ACC112 (cell line): ENCODE measurements around the gene GLS.

Experiments
- H2AFZ ChIP-seq: fragments of 200-600 bp; sonication (generic); one replicate; pipeline ENCODE4 v1.6.0; 2017; ENCODE audit warnings: antibody characterized with exemption, low read length; ENCODE audit not compliant: unreplicated experiment
- H3K27ac ChIP-seq: fragments of 200-600 bp; sonication (generic); 2 replicates; pipeline ENCODE4 v1.5.1; 2014; ENCODE audit warnings: low read depth, mild to moderate bottlenecking, antibody characterized with exemption, low read length, moderate library complexity
- H3K27me3 ChIP-seq: fragments of 200-600 bp; sonication (generic); 2 replicates; pipeline ENCODE4 v1.6.1; 2014; ENCODE audit warnings: mild to moderate bottlenecking, antibody characterized with exemption, low read length, moderate library complexity, mixed read lengths; ENCODE audit not compliant: insufficient read depth
- H3K36me3 ChIP-seq: fragments of 200-600 bp; sonication (generic); 2 replicates; pipeline ENCODE4 v1.6.1; 2016; ENCODE audit warnings: mild to moderate bottlenecking, antibody characterized with exemption, low read length, moderate library complexity, mixed read lengths; ENCODE audit not compliant: insufficient read depth
- H3K4me1 ChIP-seq: fragments of 200-600 bp; sonication (generic); one replicate; pipeline ENCODE4 v1.6.1; 2016; ENCODE audit warnings: low read length, mixed read lengths; ENCODE audit not compliant: insufficient read depth, unreplicated experiment, control insufficient read depth
- H3K4me3 ChIP-seq: fragments of 200-600 bp; sonication (generic); 2 replicates; pipeline ENCODE4 v1.5.1; 2014; ENCODE audit warnings: mild to moderate bottlenecking, low read depth, low read length
- H3K79me2 ChIP-seq: fragments of 200-600 bp; sonication (generic); one replicate; pipeline ENCODE4 v1.6.0; 2016; ENCODE audit warnings: low read length; ENCODE audit not compliant: control insufficient read depth, unreplicated experiment, insufficient read depth

The GLS gene

DNA sequence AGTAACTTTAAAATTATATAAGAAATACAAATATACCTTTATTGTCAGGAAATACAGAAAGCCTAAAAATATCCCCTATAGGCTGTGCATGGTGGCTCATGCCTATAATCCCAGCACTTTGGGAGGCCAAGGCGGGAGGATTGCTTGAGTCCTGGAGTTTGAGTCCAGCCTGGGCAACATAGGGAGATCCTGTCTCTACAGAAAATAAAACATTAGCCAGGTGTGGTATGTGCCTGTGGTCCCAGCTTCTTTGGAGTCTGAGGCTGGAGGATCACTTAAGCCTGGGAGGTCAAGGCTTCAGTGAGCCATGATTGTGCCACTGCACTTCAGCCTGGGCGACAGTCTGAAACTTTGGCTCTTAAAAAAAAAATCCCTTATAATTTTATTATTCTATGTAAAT is 29.1 kb downstream of the GLS start:
- H2AFZ ChIP-seq, result no peak overlapping the region
- H3K4me1 ChIP-seq, result peaks cover 32% of the 10 kb centered on the region
- no peaks in the 10 kb centered on the region for H3K27me3 ChIP-seq
- no peak overlapping the region for H3K4me3 ChIP-seq
- no peaks in the 10 kb centered on the region for H3K79me2 ChIP-seq
- peaks cover 16% of the 10 kb centered on the region; the same call in 1 of the 2 replicates for H3K36me3 ChIP-seq
- H3K27ac ChIP-seq, result peak overlapping the region; percentile 48; the same call in 1 of the 2 replicates

DNA sequence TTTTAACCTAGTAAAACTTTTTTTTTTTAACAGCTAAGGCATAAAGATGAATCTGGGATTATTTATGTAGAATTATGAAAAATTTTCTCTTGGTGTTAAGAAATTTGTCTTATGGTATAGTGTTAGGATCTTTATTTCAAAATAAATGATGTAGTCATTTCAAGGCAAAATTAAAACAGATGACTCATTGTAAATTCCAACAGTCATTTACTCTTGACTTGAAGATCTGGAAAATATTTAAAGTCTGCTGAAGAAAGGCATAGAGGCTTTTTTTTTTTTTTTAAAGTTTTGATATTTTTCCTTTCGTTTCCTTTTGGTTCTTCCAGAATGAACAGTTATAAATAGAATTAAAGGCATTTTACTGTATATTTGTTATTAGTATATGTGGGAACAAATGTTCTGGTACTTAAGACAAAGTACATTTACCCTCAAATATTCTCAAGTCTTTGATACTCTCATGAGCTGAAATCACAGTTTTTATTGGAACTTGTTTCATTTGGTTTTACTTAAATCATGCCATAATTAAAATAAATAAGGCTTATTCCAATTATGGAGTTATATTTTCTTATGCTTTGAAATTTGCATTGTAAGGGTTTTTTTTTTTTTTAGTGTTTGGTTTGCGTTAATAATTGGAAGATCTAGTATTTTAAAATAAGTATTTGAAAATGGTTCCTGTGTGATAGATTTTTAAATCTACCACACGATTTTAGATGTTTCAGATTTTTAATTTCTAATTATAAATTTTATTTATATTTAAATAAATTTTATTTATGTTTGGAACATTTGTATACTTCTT is 29.9 kb downstream of the GLS start:
- Histone ChIP-seq H3K27me3 (no peaks in the 10 kb centered on the region), H3K27ac (peak overlapping the region; percentile 48), H2AFZ (no peak overlapping the region), H3K79me2 (no peaks in the 10 kb centered on the region), H3K4me3 (peak overlapping the region; percentile 46), H3K36me3 (peaks cover 13% of the 10 kb centered on the region; the same call in 1 of the 2 replicates), H3K4me1 (peaks cover 26% of the 10 kb centered on the region)

DNA sequence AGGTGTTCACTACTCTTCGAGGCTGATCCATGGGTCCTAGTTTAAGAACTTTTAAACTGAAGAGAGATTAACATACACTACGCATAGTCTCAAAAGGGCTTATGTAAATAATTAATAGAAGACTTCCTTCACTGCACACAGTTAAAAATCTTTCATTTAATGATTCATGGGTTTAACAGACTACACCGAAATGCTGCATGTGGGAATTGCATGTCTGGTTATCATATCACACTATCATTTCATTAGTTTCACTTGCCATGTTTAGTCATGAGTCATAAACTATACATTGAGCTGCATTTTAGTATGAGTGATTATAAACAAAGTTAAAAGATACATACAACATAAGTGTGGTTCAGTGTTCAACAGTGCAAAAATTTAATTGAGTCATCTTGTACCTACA is 31.2 kb downstream of the GLS start:
- no peaks in the 10 kb centered on the region for H3K27me3 ChIP-seq
- H3K79me2 ChIP-seq, result no peaks in the 10 kb centered on the region
- H3K27ac ChIP-seq, result peak overlapping the region; percentile 10
- peaks cover 19% of the 10 kb centered on the region for H3K36me3 ChIP-seq
- H2AFZ ChIP-seq, result no peak overlapping the region
- H3K4me1 ChIP-seq, result peaks cover 26% of the 10 kb centered on the region
- H3K4me3 ChIP-seq, result no peak overlapping the region; the same call in 1 of the 2 replicates

DNA sequence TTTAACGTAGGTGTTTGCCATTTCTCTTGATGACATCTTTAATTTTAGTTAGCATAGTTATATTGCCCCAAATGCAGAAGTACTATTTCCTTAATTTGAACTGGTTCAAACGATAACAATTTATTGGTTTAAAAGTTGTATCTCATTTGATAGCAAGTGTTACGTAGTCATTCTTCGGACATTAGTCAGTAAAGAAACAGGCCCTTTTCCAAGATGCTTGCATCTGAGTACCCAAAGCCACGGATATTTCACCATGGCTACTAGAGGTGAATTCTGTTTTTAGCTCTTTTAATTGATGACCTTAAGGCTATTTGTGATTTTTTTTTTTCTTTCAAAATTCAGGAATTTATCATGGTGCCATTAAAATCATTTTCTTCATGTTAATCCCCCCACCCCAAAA is 32.1 kb downstream of the GLS start:
- Histone ChIP-seq H3K36me3 (peaks cover 28% of the 10 kb centered on the region), H3K27me3 (no peaks in the 10 kb centered on the region), H2AFZ (no peak overlapping the region), H3K27ac (no peak overlapping the region), H3K4me3 (no peak overlapping the region), H3K79me2 (no peaks in the 10 kb centered on the region), H3K4me1 (peaks cover 26% of the 10 kb centered on the region)

DNA sequence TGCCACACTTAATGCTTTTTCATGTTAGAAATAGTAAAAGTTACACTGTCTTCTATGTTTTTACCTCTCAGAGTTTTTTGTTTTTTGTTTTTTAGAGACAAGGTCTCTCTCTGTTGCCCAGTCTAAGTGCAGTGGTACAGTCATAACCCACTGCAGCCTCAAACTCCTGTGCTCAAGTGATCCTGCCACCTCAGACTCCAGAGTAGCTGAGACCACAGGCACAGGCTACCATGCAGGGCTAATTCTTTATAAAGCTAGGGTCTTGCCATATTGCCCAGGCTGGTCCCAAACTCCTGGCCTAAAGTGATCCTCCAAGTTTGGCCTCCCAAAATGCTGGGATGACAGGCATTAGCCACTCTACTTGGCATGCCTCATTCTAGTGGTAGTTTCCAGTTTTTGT is 33.1 kb downstream of the GLS start:
- no peak overlapping the region for H3K27ac ChIP-seq
- no peak overlapping the region for H3K4me3 ChIP-seq
- no peaks in the 10 kb centered on the region for H3K27me3 ChIP-seq
- peaks cover 38% of the 10 kb centered on the region for H3K36me3 ChIP-seq
- no peak overlapping the region for H2AFZ ChIP-seq
- H3K79me2 ChIP-seq, result no peaks in the 10 kb centered on the region
- H3K4me1 ChIP-seq, result peaks cover 26% of the 10 kb centered on the region

DNA sequence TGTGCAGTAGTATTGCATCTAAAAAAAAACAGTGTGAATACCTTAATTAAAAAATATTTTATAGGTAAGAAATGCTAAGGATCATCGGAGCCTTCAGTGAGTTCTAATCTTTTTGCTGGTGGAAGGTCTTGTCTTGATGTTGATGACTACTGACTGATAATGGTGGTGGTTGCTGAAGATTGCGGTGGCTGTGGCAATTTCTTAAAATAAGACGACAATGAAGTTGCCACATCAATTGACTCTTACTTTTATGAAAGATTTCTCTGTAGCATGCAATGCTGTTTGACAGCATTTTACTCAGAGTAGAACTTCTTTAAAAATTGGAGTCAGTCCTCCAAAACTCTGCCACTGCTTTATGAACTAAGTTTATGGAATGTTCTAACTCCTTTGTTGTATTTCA is 36.2 kb downstream of the GLS start:
- Histone ChIP-seq H3K79me2 (no peaks in the 10 kb centered on the region), H3K27me3 (no peaks in the 10 kb centered on the region), H3K27ac (no peak overlapping the region), H3K36me3 (peaks cover 50% of the 10 kb centered on the region), H3K4me3 (no peak overlapping the region), H3K4me1 (peaks cover 10% of the 10 kb centered on the region), H2AFZ (no peak overlapping the region)

DNA sequence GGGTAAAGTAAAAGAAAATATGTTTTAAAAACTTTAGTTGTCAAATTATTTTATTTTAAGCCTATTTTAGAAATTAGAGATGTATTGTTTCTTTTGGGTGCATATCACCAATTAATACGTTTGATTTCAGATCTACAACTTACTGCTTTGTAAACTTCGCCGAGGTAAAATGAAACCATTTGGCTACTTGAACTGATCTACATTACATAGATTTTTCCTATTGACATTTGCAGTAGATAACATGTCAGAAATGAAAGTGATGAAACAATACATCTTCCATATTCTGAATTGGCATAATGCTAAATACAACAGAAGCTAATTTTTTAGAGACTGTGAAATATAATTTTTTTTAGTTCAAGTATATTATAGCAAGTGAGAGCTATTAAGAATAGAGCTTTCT is 39.5 kb downstream of the GLS start:
- peaks cover 13% of the 10 kb centered on the region for H3K4me1 ChIP-seq
- H3K79me2 ChIP-seq, result no peaks in the 10 kb centered on the region
- H3K27ac ChIP-seq, result no peak overlapping the region
- H3K36me3 ChIP-seq, result peaks cover 63% of the 10 kb centered on the region
- no peak overlapping the region for H2AFZ ChIP-seq
- no peak overlapping the region for H3K4me3 ChIP-seq
- no peaks in the 10 kb centered on the region for H3K27me3 ChIP-seq

DNA sequence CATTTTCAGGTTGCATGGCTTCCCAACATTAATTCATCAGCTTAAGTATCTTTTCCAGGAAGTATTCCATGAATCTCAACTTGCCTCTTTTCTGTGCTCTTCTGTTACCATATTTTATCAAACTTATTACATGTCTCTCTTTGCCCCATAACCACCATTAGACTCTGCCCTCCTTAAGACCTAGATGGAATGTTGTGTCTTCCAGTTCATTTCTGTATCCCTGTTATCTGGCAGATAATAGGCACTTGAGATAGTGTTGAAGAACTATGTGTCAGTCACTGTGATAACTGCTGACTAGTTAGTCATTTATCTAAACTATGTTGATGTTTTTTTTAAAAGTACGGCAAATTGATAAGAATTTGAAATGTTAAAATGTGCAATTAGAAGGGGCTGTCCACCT is 41.8 kb downstream of the GLS start:
- Histone ChIP-seq H3K4me3 (no peak overlapping the region), H3K4me1 (peaks cover 13% of the 10 kb centered on the region), H3K79me2 (peaks cover 9% of the 10 kb centered on the region), H2AFZ (no peak overlapping the region), H3K27me3 (no peaks in the 10 kb centered on the region), H3K27ac (peak overlapping the region; percentile 1; the same call in 1 of the 2 replicates), H3K36me3 (peaks cover 66% of the 10 kb centered on the region)

DNA sequence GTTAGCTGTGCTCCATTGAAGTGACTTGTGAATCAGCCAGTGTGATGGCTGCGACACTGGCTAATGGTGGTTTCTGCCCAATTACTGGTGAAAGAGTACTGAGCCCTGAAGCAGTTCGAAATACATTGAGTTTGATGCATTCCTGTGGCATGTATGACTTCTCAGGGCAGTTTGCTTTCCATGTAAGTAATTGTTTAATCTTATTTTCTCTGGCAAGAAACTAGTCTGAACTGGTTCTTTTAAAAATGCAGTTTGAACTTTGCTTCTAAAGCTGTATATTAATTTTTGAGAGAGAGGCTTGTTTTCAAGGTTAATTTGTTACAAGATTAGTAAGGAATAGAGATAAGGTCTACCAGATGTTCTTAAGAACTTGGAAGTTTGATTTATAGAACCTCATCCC is 46.7 kb downstream of the GLS start:
- Histone ChIP-seq H3K79me2 (peaks cover 11% of the 10 kb centered on the region), H2AFZ (no peak overlapping the region), H3K27ac (peak overlapping the region; percentile 21; the same call in 1 of the 2 replicates), H3K27me3 (no peaks in the 10 kb centered on the region), H3K4me3 (no peak overlapping the region), H3K4me1 (peaks cover 12% of the 10 kb centered on the region), H3K36me3 (peaks cover 37% of the 10 kb centered on the region)

DNA sequence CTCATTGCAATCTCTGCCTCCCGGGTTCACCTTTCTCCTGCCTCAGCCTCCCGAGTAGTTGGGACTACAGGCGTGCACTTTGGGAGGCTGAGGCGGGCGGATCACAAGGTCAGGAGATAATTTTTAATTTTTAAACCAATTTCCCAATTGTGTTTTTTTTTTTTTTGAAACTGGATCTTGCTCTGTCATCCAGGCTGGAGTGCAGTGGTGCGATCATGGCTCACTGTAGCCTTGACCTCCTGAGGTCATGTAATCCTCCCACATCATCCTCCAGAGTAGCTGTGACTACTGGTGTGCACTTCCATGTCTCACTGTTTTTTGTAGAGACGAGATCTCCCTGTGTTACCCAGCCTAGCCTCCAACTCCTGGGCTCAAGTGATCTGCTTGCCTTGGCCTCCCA is 49.3 kb downstream of the GLS start:
- Histone ChIP-seq H3K36me3 (peaks cover 28% of the 10 kb centered on the region), H3K4me3 (no peak overlapping the region), H3K27me3 (no peaks in the 10 kb centered on the region), H3K27ac (no peak overlapping the region), H3K79me2 (peaks cover 11% of the 10 kb centered on the region), H2AFZ (no peak overlapping the region), H3K4me1 (no peaks in the 10 kb centered on the region)

DNA sequence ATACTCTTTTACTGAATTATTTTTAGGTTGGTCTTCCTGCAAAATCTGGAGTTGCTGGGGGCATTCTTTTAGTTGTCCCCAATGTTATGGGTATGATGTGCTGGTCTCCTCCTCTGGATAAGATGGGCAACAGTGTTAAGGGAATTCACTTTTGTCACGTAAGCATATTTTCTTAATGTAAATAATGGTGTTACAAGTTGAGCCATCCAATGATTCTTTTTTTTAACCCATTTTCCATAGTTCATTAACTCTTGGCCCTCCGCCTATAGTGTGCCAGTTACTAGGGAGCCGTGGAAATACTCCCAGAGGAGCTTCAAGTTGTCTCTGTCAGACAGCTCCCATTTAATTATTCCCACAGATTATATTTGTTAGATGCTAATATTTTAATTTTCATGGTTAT is 49.8 kb downstream of the GLS start:
- Histone ChIP-seq H2AFZ (no peak overlapping the region), H3K27ac (no peak overlapping the region), H3K27me3 (no peaks in the 10 kb centered on the region), H3K79me2 (peaks cover 11% of the 10 kb centered on the region), H3K4me3 (no peak overlapping the region), H3K4me1 (no peaks in the 10 kb centered on the region), H3K36me3 (peaks cover 25% of the 10 kb centered on the region)
